Muscle layer of duodenum (tissue), 2 donors: ENCODE data around the gene CD207.

Experiments used
- H3K27ac ChIP-seq: one replicate; pipeline ENCODE4 v1.7.0; 2013; ENCODE audit warnings: mild to moderate bottlenecking, low read length
- H3K27me3 ChIP-seq: one replicate; pipeline ENCODE4 v1.7.0; 2013; ENCODE audit warnings: low read depth, mild to moderate bottlenecking, control low read depth, low read length
- H3K36me3 ChIP-seq, 2 donors: one replicate each; pipeline ENCODE4 v1.7.0; 2013; ENCODE audit warnings: low read length in 2 of 2, control low read depth in 1 of 2, mild to moderate bottlenecking in 1 of 2; ENCODE audit not compliant: insufficient read depth in 2 of 2, control insufficient read depth in 1 of 2
- H3K4me1 ChIP-seq, 2 donors: one replicate each; pipeline ENCODE4 v1.7.0; 2013; ENCODE audit warnings: low read length in 2 of 2, mild to moderate bottlenecking in 2 of 2, control low read depth in 1 of 2, moderate library complexity in 1 of 2; ENCODE audit not compliant: insufficient read depth in 2 of 2, control insufficient read depth in 1 of 2
- H3K4me3 ChIP-seq, 2 donors: one replicate each; pipeline ENCODE4 v1.7.0; 2013; ENCODE audit warnings: low read length in 2 of 2, low read depth in 1 of 2, mild to moderate bottlenecking in 1 of 2
- H3K9me3 ChIP-seq, 2 donors: one replicate each; pipeline ENCODE4 v1.7.0; 2013; ENCODE audit warnings: low read length in 2 of 2, control low read depth in 1 of 2, mild to moderate bottlenecking in 1 of 2; ENCODE audit not compliant: control insufficient read depth in 1 of 2
- donor health status: healthy.

CD207 gene

DNA sequence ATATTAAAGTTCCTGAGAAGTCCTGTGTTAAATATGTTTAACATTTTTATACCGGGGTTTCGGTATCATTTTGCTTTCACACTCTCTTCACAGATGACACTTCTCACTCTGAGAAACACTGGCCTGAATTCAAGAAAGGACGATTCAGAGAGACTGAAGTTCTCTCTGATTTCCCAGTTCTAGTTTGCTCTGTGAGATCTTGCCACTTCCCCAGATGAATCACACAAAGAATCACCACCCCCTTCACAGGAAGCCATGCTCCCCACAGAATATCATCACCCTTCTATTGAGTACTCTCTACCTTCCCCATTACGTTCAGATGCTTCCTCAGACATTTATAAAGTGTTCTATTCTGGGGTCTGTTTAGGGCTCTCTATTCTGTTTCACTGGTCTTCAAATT, 16.1 kb upstream of the CD207 start:
- Histone ChIP-seq H3K4me1 (no peaks in the 10 kb centered on the region), H3K4me3 (no peak overlapping the region), H3K27ac (no peak overlapping the region), H3K27me3 (no peaks in the 10 kb centered on the region), H3K9me3 (no peaks in the 10 kb centered on the region), H3K36me3 (no peaks in the 10 kb centered on the region)

DNA sequence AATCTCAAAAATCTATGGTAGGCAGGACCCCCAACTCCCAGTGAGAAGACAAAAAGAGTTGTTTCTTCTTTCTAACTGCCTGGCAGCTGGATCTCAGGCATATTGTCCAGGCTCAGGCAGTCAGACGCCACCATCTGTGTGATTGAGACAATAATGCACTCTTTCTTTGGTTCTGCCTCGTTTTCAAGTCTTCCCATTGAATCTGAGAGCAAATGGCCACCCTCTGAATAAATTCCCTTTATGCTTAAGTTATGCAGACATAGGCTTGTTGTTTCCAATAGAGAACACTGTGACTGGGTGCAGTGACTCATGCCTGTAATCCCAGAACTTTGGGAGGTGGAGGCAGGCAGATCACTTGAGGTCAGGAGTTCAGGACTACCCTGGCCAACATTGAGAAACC, 15.3 kb upstream of the CD207 start:
- H3K36me3 ChIP-seq = no peaks in the 10 kb centered on the region
- H3K27ac ChIP-seq = no peak overlapping the region
- H3K27me3 ChIP-seq = no peaks in the 10 kb centered on the region
- no peaks in the 10 kb centered on the region for H3K9me3 ChIP-seq
- H3K4me1 ChIP-seq = no peaks in the 10 kb centered on the region
- H3K4me3 ChIP-seq = no peak overlapping the region

DNA sequence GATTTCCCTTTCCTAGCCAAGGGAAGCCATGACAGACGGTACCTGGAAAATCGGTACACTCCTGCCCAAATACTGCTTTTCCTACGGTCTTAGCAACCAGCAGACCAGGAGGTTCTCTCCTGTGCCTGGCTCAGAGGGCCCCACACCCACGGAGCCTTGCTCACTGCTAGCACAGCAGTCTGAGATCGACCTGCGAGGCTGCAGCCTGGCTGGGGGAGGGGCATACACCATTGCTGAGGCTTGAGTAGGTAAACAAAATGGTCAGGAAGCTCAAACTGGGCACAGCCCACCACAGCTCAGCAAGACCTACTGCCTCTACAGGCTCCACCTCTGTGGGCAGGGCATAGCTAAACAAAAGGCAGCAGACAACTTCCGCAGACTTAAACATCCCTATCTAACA, 6.8 kb upstream of the CD207 start:
- no peaks in the 10 kb centered on the region for H3K4me1 ChIP-seq
- no peak overlapping the region for H3K27ac ChIP-seq
- H3K27me3 ChIP-seq = no peaks in the 10 kb centered on the region
- no peaks in the 10 kb centered on the region for H3K9me3 ChIP-seq
- no peaks in the 10 kb centered on the region for H3K36me3 ChIP-seq
- no peak overlapping the region for H3K4me3 ChIP-seq

DNA sequence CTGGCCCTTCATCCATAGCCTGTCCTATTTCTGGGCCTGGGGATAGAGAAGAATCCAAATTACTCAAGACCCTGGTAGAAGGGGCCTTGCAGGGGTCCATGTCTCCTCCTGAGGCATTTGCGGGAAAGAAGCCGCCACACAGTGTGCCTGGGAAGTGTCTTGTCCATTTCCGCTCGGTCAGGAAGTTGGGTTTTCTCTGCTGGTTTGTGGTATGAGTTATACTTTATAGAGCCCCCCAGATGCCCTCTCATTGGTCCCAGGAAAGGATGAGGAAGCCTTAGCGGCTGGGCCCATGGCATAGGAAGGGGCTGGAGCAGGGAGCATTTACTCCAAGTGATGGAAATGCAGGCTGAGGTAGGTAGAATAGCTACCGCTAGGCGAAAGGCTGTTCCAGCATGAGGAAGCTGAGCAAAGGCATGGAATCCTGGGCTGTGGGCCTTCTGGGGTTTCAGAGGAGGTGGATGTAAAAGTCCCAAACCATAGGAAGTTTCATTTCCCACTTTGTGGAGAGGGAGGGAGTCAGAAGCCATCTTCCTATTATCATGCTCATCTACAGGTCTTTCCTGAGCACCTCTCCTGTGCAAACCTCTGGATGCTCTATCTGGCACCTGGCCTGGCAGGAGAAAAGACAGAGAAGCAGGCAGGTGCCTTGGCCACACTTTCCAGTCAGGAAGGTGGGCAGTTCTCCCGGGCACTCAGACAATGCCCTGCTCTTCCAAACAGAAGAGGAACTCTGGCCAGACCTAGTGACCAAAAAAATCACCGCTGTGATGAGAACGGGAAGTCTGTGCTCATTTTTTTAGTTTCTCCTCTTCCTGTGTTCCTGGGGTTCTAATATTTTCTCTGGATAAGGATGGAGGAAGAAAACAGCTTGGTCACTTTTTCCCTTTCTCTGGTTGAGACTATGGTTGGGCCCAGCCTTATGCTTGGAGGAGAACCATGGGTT, 2.6 kb upstream of the CD207 start:
- no peak overlapping the region for H3K27ac ChIP-seq
- no peak overlapping the region for H3K4me3 ChIP-seq
- no peaks in the 10 kb centered on the region for H3K36me3 ChIP-seq
- H3K4me1 ChIP-seq = no peaks in the 10 kb centered on the region
- no peaks in the 10 kb centered on the region for H3K27me3 ChIP-seq
- H3K9me3 ChIP-seq = no peaks in the 10 kb centered on the region

DNA sequence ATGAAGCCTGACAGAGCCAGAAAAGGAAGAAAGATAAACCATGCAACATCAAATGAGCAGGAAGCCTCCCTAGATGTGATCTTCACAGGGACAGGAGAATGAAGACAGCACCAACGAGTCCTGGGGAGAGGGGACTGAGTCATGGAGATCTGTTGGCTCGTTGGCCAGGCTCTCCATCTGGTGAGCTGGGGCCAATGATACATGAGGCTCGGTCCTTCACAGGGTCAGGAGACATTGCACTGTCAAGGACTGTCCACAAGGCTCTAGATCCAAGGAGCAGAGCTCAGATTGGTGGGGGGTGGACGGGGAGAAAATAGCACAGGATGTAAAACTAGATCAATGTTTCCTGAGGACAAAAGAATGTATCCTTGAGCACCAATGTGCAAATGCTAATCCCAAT, 735 bp downstream of the CD207 start:
- no peaks in the 10 kb centered on the region for H3K4me1 ChIP-seq
- H3K4me3 ChIP-seq = no peak overlapping the region
- H3K27ac ChIP-seq = no peak overlapping the region
- H3K27me3 ChIP-seq = no peaks in the 10 kb centered on the region
- no peaks in the 10 kb centered on the region for H3K36me3 ChIP-seq
- H3K9me3 ChIP-seq = no peaks in the 10 kb centered on the region

DNA sequence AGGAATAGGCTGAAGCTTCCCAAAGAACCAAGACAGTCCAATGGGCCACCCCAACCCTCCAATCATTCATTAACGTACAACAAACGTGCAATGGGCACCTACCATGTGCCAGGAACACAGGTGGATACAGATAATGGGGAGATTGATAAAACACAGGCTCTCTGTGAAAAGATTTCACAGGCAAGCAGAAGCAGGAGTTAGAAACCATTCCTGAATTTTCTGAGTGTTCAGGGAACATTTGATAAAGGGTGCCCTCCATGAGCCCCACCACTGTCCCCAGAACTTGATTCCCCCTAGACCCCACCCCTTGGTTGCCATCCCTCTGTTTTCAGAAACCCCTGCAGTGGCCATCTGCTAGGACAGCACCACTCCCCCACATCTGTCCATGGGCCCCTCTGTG, 1.5 kb downstream of the CD207 start:
- Histone ChIP-seq H3K27me3 (no peaks in the 10 kb centered on the region), H3K9me3 (no peaks in the 10 kb centered on the region), H3K4me3 (no peak overlapping the region), H3K27ac (no peak overlapping the region), H3K4me1 (no peaks in the 10 kb centered on the region), H3K36me3 (no peaks in the 10 kb centered on the region)

DNA sequence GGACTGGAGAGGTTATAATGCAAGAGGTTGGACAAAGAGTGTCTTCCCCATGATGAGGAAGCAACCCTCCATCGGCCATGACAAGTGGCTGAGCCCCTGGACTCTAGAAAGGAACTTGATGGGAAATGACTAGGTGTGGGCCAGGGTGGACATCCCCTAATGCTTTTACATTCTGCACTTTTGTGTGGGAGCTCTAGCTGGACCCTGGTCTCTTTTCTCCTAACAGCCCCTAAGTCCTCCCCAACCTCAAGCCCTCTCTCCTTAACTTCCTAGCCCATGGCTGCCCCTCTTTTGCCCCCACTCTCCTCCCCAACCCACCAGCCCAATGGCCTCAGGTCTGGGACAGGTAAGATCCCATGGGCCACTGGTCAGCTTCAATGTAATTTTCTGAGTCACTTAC, 2.4 kb downstream of the CD207 start:
- Histone ChIP-seq H3K36me3 (no peaks in the 10 kb centered on the region), H3K4me1 (no peaks in the 10 kb centered on the region), H3K27ac (no peak overlapping the region), H3K27me3 (no peaks in the 10 kb centered on the region), H3K4me3 (no peak overlapping the region), H3K9me3 (no peaks in the 10 kb centered on the region)

DNA sequence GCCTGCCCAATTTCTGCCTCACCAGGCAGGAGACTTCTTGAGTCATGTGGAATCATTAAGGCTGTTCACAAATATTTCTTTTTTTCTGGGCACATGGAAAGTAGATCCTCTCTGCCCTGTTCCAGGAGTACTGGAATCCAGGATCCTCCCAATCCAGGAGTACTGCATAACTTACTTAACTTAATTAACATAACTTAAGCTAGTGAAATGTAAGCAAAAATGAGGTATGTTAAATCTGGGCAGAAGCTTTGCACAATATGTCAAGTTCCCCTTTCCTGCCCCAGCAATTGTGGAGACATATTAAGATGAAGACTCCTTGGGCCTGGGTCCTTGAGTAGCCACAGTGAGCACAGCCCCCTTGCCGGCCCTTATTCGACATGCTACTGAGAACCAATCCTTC, 3.2 kb downstream of the CD207 start:
- Histone ChIP-seq H3K36me3 (no peaks in the 10 kb centered on the region), H3K9me3 (no peaks in the 10 kb centered on the region), H3K27ac (no peak overlapping the region), H3K27me3 (no peaks in the 10 kb centered on the region), H3K4me3 (no peak overlapping the region), H3K4me1 (no peaks in the 10 kb centered on the region)

DNA sequence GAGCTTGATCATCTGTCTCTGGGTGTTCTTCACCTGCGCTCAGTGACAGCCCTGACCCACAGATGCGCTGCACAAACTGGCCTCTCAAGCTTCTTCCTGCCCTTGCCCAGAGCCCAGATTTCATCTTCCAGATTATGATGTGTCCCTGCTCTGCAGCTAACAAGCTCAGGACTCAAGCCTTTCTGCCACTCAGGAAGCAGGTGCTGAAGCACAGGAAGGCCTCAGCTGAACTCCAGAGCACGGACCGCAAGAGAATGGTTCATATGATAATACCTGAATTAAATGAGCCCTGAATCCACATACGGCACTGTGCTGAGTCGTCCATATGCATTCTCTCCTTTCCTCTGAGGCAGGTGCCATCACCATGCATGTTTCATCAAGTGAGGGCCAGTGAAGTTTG, 3.8 kb downstream of the CD207 start:
- Histone ChIP-seq H3K27me3 (no peaks in the 10 kb centered on the region), H3K4me1 (no peaks in the 10 kb centered on the region), H3K9me3 (no peaks in the 10 kb centered on the region), H3K27ac (no peak overlapping the region), H3K36me3 (no peaks in the 10 kb centered on the region), H3K4me3 (no peak overlapping the region)

DNA sequence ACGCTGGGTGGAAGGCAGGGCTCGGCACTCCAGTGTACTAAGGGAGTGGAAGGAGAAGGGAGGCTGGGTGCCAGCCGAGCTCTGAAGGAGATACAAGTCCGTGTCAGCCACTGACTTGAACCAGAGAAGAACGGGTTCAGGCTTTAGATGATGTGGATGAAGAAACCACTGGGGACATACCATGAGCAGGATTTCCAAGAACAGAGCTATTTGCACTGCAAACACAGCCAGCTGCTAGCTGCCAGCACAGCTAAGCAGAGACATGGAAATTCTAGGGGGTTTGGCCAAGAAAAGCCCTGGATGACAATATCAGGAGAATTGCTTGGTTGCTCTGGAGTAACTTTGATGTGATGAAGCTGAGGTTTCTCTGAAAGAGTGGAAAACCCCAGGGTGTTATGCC, 5.2 kb downstream of the CD207 start:
- Histone ChIP-seq H3K36me3 (no peaks in the 10 kb centered on the region), H3K27ac (no peak overlapping the region), H3K9me3 (no peaks in the 10 kb centered on the region), H3K4me1 (no peaks in the 10 kb centered on the region), H3K27me3 (no peaks in the 10 kb centered on the region), H3K4me3 (no peak overlapping the region)

DNA sequence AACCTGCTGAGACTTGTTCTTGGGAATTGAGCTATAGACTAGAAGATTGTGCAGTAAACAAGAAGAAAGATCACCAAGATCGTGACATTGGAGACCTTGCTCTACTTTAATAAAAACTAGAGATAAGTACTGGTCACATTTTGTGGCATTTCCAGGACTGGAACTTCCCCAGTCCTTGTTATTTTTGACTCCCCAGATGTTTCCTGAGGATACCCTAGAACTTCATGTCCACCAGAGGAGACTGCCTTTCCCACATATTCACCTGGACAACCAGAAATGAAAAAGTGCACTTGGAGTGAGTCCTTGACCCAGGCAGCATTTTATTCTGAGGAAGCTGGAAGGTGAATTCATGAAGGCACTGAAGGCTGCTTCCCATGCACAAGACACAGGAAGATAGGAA, 5.7 kb downstream of the CD207 start:
- Histone ChIP-seq H3K27me3 (no peaks in the 10 kb centered on the region), H3K4me1 (no peaks in the 10 kb centered on the region), H3K36me3 (no peaks in the 10 kb centered on the region), H3K4me3 (no peak overlapping the region), H3K9me3 (no peaks in the 10 kb centered on the region), H3K27ac (no peak overlapping the region)
